Measurements from ENCODE around the gene PDE10A. TPM values are rescaled to one million over a fixed set of nuclear protein-coding genes. Genes with fewer than 3 reads are reported as not detected.

The PDE10A gene
- total RNA-seq, 1 donor from 2014 or later: 5.4 TPM

- no peak for FAIRE-seq
- H3K27ac Mint-ChIP-seq (ENCODE audit: unreplicated experiment): no peak overlapping the region
- no peaks in the 10 kb centered on the region for H3K36me3 Mint-ChIP-seq (ENCODE audit: low read depth, unreplicated experiment)
- Histone ChIP-seq H3K27ac (ENCODE audit: low read depth, low read length) (no peak overlapping the region), H3K4me1 (ENCODE audit: insufficient read depth, low read length) (no peaks in the 10 kb centered on the region), H3K9me3 (ENCODE audit: insufficient read depth, low read depth, low read length) (no peaks in the 10 kb centered on the region), H3K9ac (ENCODE audit: low read length) (no peak overlapping the region), H3K27me3 (ENCODE audit: insufficient read depth, low read length) (no peaks in the 10 kb centered on the region), H3K4me2 (ENCODE audit: low read length) (no peak overlapping the region), H3K36me3 (ENCODE audit: insufficient read depth, low read length) (no peaks in the 10 kb centered on the region), H2AFZ (ENCODE audit: low read depth, low read length) (no peak overlapping the region), H4K20me1 (ENCODE audit: insufficient read depth, low read length) (no peaks in the 10 kb centered on the region), H3K4me3 (ENCODE audit: insufficient read depth, low read depth, low read length) (no peak overlapping the region), H3K79me2 (ENCODE audit: insufficient read depth, low read length) (no peaks in the 10 kb centered on the region)
- H3K9me3 Mint-ChIP-seq (ENCODE audit: unreplicated experiment): peaks cover 19% of the 10 kb centered on the region
- no peak for TF ChIP-seq CTCF (IDR thresholded peaks at IDR 0.05; ENCODE audit: insufficient read depth, low read depth, low read length)
- TF ChIP-seq EZH2 (IDR thresholded peaks at IDR 0.05; ENCODE audit: insufficient read depth, low read length): no peak
- H3K27me3 Mint-ChIP-seq (ENCODE audit: low read depth, unreplicated experiment): no peaks in the 10 kb centered on the region
- no peak for DNase-seq (ENCODE audit: low read depth)
- no peaks in the 10 kb centered on the region for H3K4me1 Mint-ChIP-seq (ENCODE audit: low read depth, unreplicated experiment)
- H3K4me3 Mint-ChIP-seq (ENCODE audit: unreplicated experiment): no peak overlapping the region
Observed at GRCh38 chr6:165321555-165322145, 341.4 kb downstream of the PDE10A start.

GRCh38 chr6:165321150-165321549 is 341.9 kb downstream of the PDE10A start:
- Mint-ChIP-seq H3K36me3 (ENCODE audit: low read depth, unreplicated experiment) (no peaks in the 10 kb centered on the region), H3K4me3 (ENCODE audit: unreplicated experiment) (no peak overlapping the region), H3K27ac (ENCODE audit: unreplicated experiment) (no peak overlapping the region), H3K4me1 (ENCODE audit: low read depth, unreplicated experiment) (no peaks in the 10 kb centered on the region), H3K27me3 (ENCODE audit: low read depth, unreplicated experiment) (no peaks in the 10 kb centered on the region), H3K9me3 (ENCODE audit: unreplicated experiment) (peaks cover 19% of the 10 kb centered on the region)
- H3K4me2 ChIP-seq (ENCODE audit: low read length): no peak overlapping the region
- no peak for DNase-seq (ENCODE audit: low read depth)
- H3K27me3 ChIP-seq (ENCODE audit: insufficient read depth, low read length): no peaks in the 10 kb centered on the region
- no peak overlapping the region for H3K4me3 ChIP-seq (ENCODE audit: insufficient read depth, low read depth, low read length)
- H3K27ac ChIP-seq (ENCODE audit: low read depth, low read length): no peak overlapping the region
- no peaks in the 10 kb centered on the region for H4K20me1 ChIP-seq (ENCODE audit: insufficient read depth, low read length)
- FAIRE-seq: no peak
- H3K36me3 ChIP-seq (ENCODE audit: insufficient read depth, low read length): no peaks in the 10 kb centered on the region
- no peaks in the 10 kb centered on the region for H3K4me1 ChIP-seq (ENCODE audit: insufficient read depth, low read length)
- no peak overlapping the region for H2AFZ ChIP-seq (ENCODE audit: low read depth, low read length)
- H3K9ac ChIP-seq (ENCODE audit: low read length): no peak overlapping the region
- no peak for TF ChIP-seq CTCF (IDR thresholded peaks at IDR 0.05; ENCODE audit: insufficient read depth, low read depth, low read length)
- no peak for TF ChIP-seq EZH2 (IDR thresholded peaks at IDR 0.05; ENCODE audit: insufficient read depth, low read length)
- H3K9me3 ChIP-seq (ENCODE audit: insufficient read depth, low read depth, low read length): no peaks in the 10 kb centered on the region
- no peaks in the 10 kb centered on the region for H3K79me2 ChIP-seq (ENCODE audit: insufficient read depth, low read length)

DNA sequence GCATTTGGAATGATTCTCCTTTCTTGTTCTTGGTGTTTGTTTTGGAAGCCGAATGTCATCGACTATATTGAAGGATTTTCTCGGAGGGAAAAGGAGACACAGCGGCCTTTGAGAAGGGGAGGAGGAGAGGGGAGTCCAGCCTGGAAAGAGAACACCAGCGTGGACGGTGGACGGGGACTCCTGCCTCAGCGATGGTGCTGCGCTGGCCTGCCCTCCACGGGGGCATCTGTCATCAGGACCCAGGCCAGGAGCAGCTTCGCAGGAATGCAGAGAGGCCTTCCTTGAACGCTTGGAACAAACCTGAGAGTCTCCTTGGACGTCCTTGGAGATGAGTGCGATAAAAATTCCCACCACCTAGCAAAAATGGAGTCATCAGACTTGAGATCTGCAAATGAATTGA is 345.3 kb downstream of the PDE10A start:
- no peaks in the 10 kb centered on the region for H3K27me3 Mint-ChIP-seq (ENCODE audit: low read depth, unreplicated experiment)
- TF ChIP-seq EZH2 (IDR thresholded peaks at IDR 0.05; ENCODE audit: insufficient read depth, low read length) (no peak), CTCF (IDR thresholded peaks at IDR 0.05; ENCODE audit: insufficient read depth, low read depth, low read length) (no peak)
- FAIRE-seq: no peak

More for the DNA sequence above, 345.3 kb downstream of the PDE10A start:
- Histone ChIP-seq H2AFZ (ENCODE audit: low read depth, low read length) (no peak overlapping the region), H3K27ac (ENCODE audit: low read depth, low read length) (no peak overlapping the region), H3K4me2 (ENCODE audit: low read length) (no peak overlapping the region), H3K79me2 (ENCODE audit: insufficient read depth, low read length) (no peaks in the 10 kb centered on the region), H3K9ac (ENCODE audit: low read length) (no peak overlapping the region), H3K9me3 (ENCODE audit: insufficient read depth, low read depth, low read length) (no peaks in the 10 kb centered on the region), H3K27me3 (ENCODE audit: insufficient read depth, low read length) (no peaks in the 10 kb centered on the region), H4K20me1 (ENCODE audit: insufficient read depth, low read length) (no peaks in the 10 kb centered on the region), H3K4me3 (ENCODE audit: insufficient read depth, low read depth, low read length) (no peak overlapping the region), H3K36me3 (ENCODE audit: insufficient read depth, low read length) (no peaks in the 10 kb centered on the region), H3K4me1 (ENCODE audit: insufficient read depth, low read length) (no peaks in the 10 kb centered on the region)
- Mint-ChIP-seq H3K36me3 (ENCODE audit: low read depth, unreplicated experiment) (no peaks in the 10 kb centered on the region), H3K27ac (ENCODE audit: unreplicated experiment) (no peak overlapping the region), H3K4me1 (ENCODE audit: low read depth, unreplicated experiment) (no peaks in the 10 kb centered on the region), H3K4me3 (ENCODE audit: unreplicated experiment) (no peak overlapping the region), H3K9me3 (ENCODE audit: unreplicated experiment) (peaks cover 18% of the 10 kb centered on the region)
- DNase-seq (ENCODE audit: low read depth): no peak
